B cell (primary cell): ENCODE measurements around the gene ZNF385D. TPM values are rescaled to one million over a fixed set of nuclear protein-coding genes. Genes with fewer than 3 reads are reported as not detected.

Source experiments
- ATAC-seq: fragments of 200-7000 bp; cut with Tn5 transposase; one replicate; pipeline ENCODE4 v1.10.0; 2021; ENCODE audit warnings: low read depth, mild to moderate bottlenecking, moderate number of reproducible peaks, moderate library complexity
- CTCF ChIA-PET: fragments of 350-600 bp; sonication (Branson Sonifier 250); formaldehyde crosslinking; loops from one replicate; lab custom pipeline; 2021; ENCODE audit warnings: antibody characterized with exemption, inconsistent platforms; lab: Charles Lee
- POLR2A ChIA-PET: fragments of 350-600 bp; sonication (Branson Sonifier 250); formaldehyde crosslinking; loops from one replicate; lab custom pipeline; 2021; ENCODE audit warnings: antibody characterized with exemption; lab: Charles Lee
- DNase-seq: peaks from one replicate; pipeline ENCODE4 v3.0.0; 2013
- H2AFZ ChIP-seq: 2 replicates; pipeline ENCODE4 v1.6.1; 2012; ENCODE audit warnings: mild to moderate bottlenecking, low read depth, low read length; ENCODE audit not compliant: insufficient read depth, poor library complexity, severe bottlenecking
- H3K27ac ChIP-seq, 2 donors: 1 replicate in 1 of 2; 2 replicates in 1 of 2; pipeline ENCODE4 v1.5.1; 2012 to 2013; ENCODE audit warnings: low read length in 2 of 2, mild to moderate bottlenecking in 2 of 2, moderate library complexity in 1 of 2
- H3K27me3 ChIP-seq, 4 experiments: fragments of 200-600 bp in 1 of 4; sonication (generic) in 1 of 4; replicated peaks in 1 of 4; 1 replicate in 2 of 4; 2 replicates in 2 of 4; pipeline versions ENCODE4 v1.6.1 to v1.7.0; 2013 to 2016; ENCODE audit warnings: low read length in 3 of 4, mild to moderate bottlenecking in 2 of 4, mixed read lengths in 1 of 4, moderate library complexity in 1 of 4; ENCODE audit not compliant: insufficient read depth in 4 of 4, control insufficient read depth in 3 of 4; ENCODE audit errors: control extremely low read depth in 1 of 4
- H3K36me3 ChIP-seq, 2 experiments: replicated peaks in 1 of 2; 1 replicate in 1 of 2; 2 replicates in 1 of 2; pipeline versions ENCODE4 v1.6.1 to v1.7.1; 2013; ENCODE audit warnings: low read length in 1 of 2; ENCODE audit not compliant: insufficient read depth in 2 of 2, control insufficient read depth in 1 of 2; ENCODE audit errors: control extremely low read depth in 1 of 2, extremely low read depth in 1 of 2
- H3K4me1 ChIP-seq, 2 donors: fragments of 200-600 bp in 1 of 2; sonication (generic) in 1 of 2; 1 replicate in 1 of 2; 2 replicates in 1 of 2; pipeline versions ENCODE4 v1.5.1 to v1.6.1; 2013 to 2017; ENCODE audit warnings: low read length in 2 of 2; ENCODE audit not compliant: control insufficient read depth in 2 of 2, insufficient read depth in 2 of 2
- H3K4me2 ChIP-seq: replicated peaks from 2 replicates; pipeline ENCODE3; 2012; ENCODE audit warnings: mild to moderate bottlenecking, low read depth, low read length; ENCODE audit not compliant: poor library complexity, severe bottlenecking
- H3K4me3 ChIP-seq, 5 experiments: fragments of 200-600 bp in 1 of 5; sonication (generic) in 1 of 5; 1 replicate in 3 of 5; 2 replicates in 2 of 5; pipeline versions ENCODE4 v1.5.1 to v1.7.0; 2011 to 2016; ENCODE audit warnings: low read length in 4 of 5, mild to moderate bottlenecking in 4 of 5, low read depth in 2 of 5, control low read depth in 1 of 5, moderate library complexity in 1 of 5; ENCODE audit not compliant: insufficient read depth in 1 of 5; ENCODE audit errors: control extremely low read depth in 1 of 5, extremely low read depth in 1 of 5
- H3K79me2 ChIP-seq: fragments of 200-600 bp; sonication (generic); one replicate; pipeline ENCODE4 v1.6.0; 2016; ENCODE audit warnings: low read length; ENCODE audit not compliant: control insufficient read depth, insufficient read depth
- H3K9ac ChIP-seq: fragments of 200-600 bp; sonication (generic); 2 replicates; pipeline ENCODE4 v1.6.1; 2017; ENCODE audit warnings: mild to moderate bottlenecking, low read length, moderate library complexity
- H3K9me3 ChIP-seq, 3 donors: one replicate each; pipeline versions ENCODE4 v1.6.1 to v1.7.1; 2013; ENCODE audit warnings: low read length in 2 of 3; ENCODE audit not compliant: control insufficient read depth in 2 of 3, insufficient read depth in 1 of 3; ENCODE audit errors: control extremely low read depth in 1 of 3
- H4K20me1 ChIP-seq: 2 replicates; pipeline ENCODE4 v1.6.0; 2012; ENCODE audit warnings: mild to moderate bottlenecking, low read length; ENCODE audit not compliant: insufficient read depth, control insufficient read depth, poor library complexity, severe bottlenecking
- H3K27ac Mint-ChIP-seq: one replicate; pipeline ENCODE4 v1.8.0; 2021; ENCODE audit warnings: mixed read lengths
- H3K27me3 Mint-ChIP-seq: one replicate; pipeline ENCODE4 v1.8.0; 2021; ENCODE audit warnings: mixed read lengths
- H3K4me1 Mint-ChIP-seq: one replicate; pipeline ENCODE4 v1.8.0; 2021; ENCODE audit warnings: mixed read lengths
- H3K4me3 Mint-ChIP-seq: one replicate; pipeline ENCODE4 v1.8.0; 2021; ENCODE audit warnings: mixed read lengths
- H3K9me3 Mint-ChIP-seq: one replicate; pipeline ENCODE4 v1.8.0; 2022; ENCODE audit warnings: mixed read lengths; ENCODE audit not compliant: insufficient read depth
- CTCF ChIP-seq: fragments of 200-600 bp; IDR thresholded peaks from one replicate; pipeline ENCODE4 v1.8.0; 2022; ENCODE audit warnings: antibody characterized with exemption, mild to moderate bottlenecking
- EZH2 ChIP-seq: IDR thresholded peaks from 2 replicates; pipeline ENCODE4 v1.6.1; 2012; ENCODE audit warnings: borderline replicate concordance, low read depth, mild to moderate bottlenecking, moderate library complexity, low read length; ENCODE audit not compliant: insufficient read depth, poor library complexity, severe bottlenecking
- WGBS: methylation state at CpG from one replicate; pipeline ENCODE4 v1.1.5; 2013; ENCODE audit warnings: missing lambda C conversion rate; ENCODE audit not compliant: insufficient coverage; 5-methylcytosine and 5-hydroxymethylcytosine counted together
- intact Hi-C: fragments of 100-400 bp; cut with micrococcal nuclease; formaldehyde crosslinking; loops from one replicate; pipeline ENCODE4 v1.10.0; 2022
- polyA plus RNA-seq: library from polyadenylated mRNA; depleted of rRNA; stranded (reverse); fragments of >200 nt; gene quantifications from 2 replicates; pipeline ENCODE4 v1.2.3, GENCODE V29; 2012
- total RNA-seq, 2 donors: library from RNA; stranded (reverse); fragments of 120-200 nt in 1 of 2; gene quantifications; 1 replicate in 1 of 2; 2 replicates in 1 of 2; pipeline versions ENCODE4 v1.2.3 to v1.2.4, GENCODE V29; 2013 to 2022

ZNF385D gene
- total and polyA plus RNA-seq, 2 donors (not counting 1 experiment from before 2014, with no cell fraction given): not detected

GRCh38 chr3:21446027-21446426 is 305.0 kb downstream of the ZNF385D start:
- Histone ChIP-seq H3K79me2 (no peaks in the 10 kb centered on the region), H3K27ac (no peak overlapping the region), H4K20me1 (no peaks in the 10 kb centered on the region), H3K36me3 (no peaks in the 10 kb centered on the region), H3K27me3 (no peaks in the 10 kb centered on the region), H3K9me3 (peaks cover 0 to 4% (median 0%) of the 10 kb centered on the region in 3 donors), H3K4me1 (no peaks in the 10 kb centered on the region), H3K4me2 (no peak overlapping the region), H3K9ac (no peak overlapping the region), H3K4me3 (no peak overlapping the region), H2AFZ (no peak overlapping the region)
- H3K27ac Mint-ChIP-seq: no peak overlapping the region
- intact Hi-C loops: no loop called here
- WGBS: 100% methylated on average over 1 of the region's 3 CpGs
- no peak for DNase-seq
- no peaks in the 10 kb centered on the region for H3K9me3 Mint-ChIP-seq
- ATAC-seq: no peak
- no peak overlapping the region for H3K4me3 Mint-ChIP-seq
- TF ChIP-seq EZH2: no peak
- TF ChIP-seq CTCF: no peak
- no peaks in the 10 kb centered on the region for H3K27me3 Mint-ChIP-seq
- CTCF ChIA-PET: no interaction called here
- no peaks in the 10 kb centered on the region for H3K4me1 Mint-ChIP-seq
- POLR2A ChIA-PET: no interaction called here

GRCh38 chr3:21441821-21442220 is 309.2 kb downstream of the ZNF385D start:
- TF ChIP-seq EZH2: no peak
- no peak for TF ChIP-seq CTCF
- Histone ChIP-seq H3K9ac (no peak overlapping the region), H3K79me2 (no peaks in the 10 kb centered on the region), H3K27me3 (no peaks in the 10 kb centered on the region), H3K27ac (no peak overlapping the region), H3K4me2 (no peak overlapping the region), H3K4me3 (no peak overlapping the region), H4K20me1 (no peaks in the 10 kb centered on the region), H2AFZ (no peak overlapping the region), H3K4me1 (no peaks in the 10 kb centered on the region), H3K36me3 (no peaks in the 10 kb centered on the region), H3K9me3 (peaks cover 0 to 4% (median 0%) of the 10 kb centered on the region in 3 donors)
- DNase-seq (no peak), ATAC-seq (no peak)
- no peak overlapping the region for H3K4me3 Mint-ChIP-seq
- H3K4me1 Mint-ChIP-seq: no peaks in the 10 kb centered on the region
- ChIA-PET CTCF (no interaction called here), POLR2A (no interaction called here)
- H3K9me3 Mint-ChIP-seq: no peaks in the 10 kb centered on the region
- intact Hi-C loops: no loop called here
- no peak overlapping the region for H3K27ac Mint-ChIP-seq
- no peaks in the 10 kb centered on the region for H3K27me3 Mint-ChIP-seq
- WGBS: no CpG with 5 or more reads among the region's 3 CpGs
